Pons (tissue), 1 donor: ENCODE data around the gene ZC3HAV1.
"Not testable (repeated sequence)": the region's sequence is repeated elsewhere in the genome, so short reads cannot be mapped to it uniquely, and the experiment has no call there.

Experiments
- DNase-seq: peaks from one replicate; pipeline ENCODE4 v3.0.0-alpha.2; 2016; ENCODE audit warnings: low spot score

Gene ZC3HAV1

DNA sequence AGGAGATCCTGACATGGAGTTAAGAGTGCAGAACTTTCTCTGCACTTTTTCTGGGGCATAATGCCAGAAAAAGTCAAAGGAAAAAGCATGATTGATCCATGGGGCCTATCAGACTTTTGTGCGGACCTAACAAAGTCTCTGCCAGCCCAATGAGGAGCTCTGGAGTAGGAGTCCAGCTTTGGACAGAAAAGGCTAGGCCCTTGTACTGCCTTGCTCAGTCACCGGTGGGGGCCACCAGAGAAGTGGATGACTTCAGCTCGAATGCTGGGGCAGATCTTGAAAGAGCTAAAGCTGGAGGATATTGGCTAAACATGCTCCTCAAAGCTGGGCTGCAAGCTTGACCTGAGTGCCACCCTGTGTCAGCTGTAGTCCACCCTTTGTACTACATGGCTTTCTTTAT is 2.8 kb upstream of the ZC3HAV1 start:
- no peak for DNase-seq

DNA sequence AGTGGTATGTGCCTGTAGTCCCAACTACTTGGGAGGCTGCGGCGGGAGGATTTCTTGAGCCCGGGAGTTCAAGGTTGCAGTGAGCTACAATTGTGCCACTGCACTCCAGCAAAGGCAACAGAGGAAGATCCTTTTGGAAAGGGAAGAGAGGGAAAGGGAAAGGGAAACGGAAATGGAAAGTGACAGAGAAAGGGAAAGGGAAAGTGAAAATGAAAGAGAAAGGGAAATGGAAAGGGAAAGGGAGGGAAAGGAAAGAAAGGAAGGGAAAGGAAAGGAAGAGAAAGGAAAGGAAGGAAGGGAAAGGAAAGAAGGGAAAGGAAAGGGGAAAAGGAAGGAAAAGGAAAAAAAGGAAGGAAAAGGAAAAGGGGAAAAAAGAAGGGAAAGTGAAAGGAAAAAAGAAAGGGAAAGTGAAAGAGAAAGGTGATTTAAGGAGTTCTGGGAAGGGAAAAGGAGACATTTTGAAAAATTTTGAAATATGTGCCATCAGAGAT is 2.3 kb upstream of the ZC3HAV1 start:
- DNase-seq = no peak

DNA sequence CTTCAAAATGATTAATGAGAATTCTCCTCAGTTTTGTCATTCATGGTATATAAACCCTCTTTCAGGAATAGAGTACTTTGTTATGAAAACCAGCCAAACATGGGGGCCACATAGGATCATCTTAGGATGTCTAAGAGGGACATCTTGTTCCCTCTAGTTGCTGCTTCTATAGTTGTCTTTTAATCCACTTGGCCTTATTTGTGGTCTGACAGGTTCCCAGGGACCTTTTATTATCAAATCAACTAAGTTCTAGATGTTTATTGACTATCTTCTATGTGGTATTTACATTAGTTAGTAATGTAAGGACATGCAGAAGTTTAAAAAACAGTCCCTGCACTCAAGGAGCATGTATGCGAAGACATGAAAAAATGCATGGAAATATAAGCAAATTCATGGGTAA is 1.6 kb upstream of the ZC3HAV1 start:
- DNase-seq = no peak

DNA sequence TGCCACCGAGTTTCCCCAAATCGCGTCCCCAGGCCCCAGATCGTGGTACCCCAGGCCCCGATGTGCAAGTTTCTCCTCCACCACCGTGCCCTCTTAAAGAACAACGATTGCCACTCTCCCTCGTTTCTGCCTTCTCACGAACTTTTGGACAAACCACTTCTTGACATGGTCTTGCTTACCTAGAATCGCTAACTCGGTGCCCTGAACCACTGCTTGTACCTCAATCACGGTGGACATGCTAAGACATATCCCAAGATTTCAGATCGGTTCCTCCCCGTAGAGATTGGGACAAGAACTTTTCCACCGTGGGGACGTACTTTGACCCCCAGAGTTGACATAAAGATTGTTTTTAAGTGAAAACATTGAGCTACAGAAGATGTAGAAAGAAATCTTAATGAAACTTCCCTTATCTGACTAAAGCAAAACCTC is 477 bp upstream of the ZC3HAV1 start:
- no peak for DNase-seq

DNA sequence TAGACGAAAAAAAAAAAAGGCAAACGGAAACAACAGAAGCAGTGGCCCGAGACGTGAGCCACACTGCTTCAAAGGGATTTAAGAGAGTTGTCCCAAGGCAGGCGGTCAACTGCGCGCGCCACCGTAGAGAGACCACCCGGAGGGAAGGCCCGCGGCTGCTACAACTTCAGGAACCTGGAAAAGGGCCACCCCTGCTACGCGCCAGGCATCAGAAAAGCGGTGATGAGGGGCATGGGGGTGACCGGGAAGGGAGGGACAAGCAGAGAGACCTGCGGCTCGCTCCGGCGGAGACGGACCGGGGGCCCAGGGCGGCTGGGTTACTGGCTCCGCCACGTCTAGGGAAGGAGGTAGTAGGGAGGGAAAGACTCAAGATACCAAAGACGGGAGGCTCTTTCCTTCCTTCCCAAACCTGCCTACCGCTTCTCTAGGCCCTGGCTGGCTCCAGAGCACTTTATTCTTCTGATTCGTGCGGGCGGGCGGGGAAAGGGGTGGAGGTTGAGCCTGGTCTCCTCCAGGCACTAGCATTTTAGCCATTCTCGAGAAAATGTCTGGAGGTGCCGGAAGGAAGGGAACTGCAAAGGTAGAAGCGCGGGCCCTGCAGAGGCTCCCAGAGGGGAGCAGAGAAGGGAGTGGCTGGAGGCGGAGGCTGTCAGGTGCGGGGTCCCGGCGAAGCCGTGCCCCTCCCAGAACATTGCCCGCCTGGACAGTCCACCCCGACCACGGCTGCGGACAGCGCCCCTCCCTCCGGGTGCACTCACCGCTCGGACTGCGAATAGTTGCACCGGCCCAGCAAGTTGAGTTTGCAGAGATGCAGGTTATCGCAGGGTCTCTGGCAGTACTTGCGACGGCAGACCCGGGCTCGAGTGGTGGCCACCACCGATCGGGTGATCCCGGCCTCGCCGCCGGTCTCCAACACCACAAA is 993 bp downstream of the ZC3HAV1 start:
- DNase-seq = no peak

DNA sequence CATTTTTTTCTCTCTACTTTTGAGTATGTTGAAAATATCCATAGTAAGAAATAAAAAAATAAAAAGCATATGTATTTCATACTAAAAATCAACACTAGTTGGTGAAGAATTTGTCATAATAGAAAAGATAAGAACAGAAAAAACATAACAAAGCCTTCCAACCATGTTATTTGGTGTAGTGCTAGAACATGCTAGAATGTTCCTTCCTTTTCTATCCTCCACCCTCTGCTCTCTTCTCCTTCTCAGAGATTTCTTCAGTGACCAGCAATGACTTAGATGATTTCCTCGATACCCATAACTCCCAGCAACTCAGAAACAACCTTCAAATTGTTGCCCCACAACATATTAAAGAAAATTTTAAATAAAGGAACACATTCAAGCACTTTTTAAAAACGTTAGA is 2.6 kb downstream of the ZC3HAV1 start:
- peak; percentile 54 for DNase-seq

DNA sequence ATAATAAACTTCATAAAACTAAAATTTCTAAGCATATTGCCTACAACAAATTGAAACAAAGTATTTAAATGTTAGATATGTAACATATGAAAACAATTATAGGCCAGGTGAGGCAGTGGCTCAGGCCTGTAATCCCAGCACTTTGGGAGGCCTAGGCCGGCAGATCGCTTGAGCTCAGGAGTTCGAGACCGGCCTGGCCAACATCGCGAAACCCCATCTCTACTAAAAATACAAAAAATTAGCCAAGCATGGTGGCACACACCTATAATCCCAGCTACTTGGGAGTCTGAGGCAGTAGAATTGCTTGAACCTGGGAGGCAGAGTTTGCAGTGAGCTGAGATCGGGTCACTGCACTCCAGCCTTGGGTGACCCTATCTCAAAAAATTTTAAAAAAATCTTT is 3.3 kb downstream of the ZC3HAV1 start:
- DNase-seq = not testable (repeated sequence)

DNA sequence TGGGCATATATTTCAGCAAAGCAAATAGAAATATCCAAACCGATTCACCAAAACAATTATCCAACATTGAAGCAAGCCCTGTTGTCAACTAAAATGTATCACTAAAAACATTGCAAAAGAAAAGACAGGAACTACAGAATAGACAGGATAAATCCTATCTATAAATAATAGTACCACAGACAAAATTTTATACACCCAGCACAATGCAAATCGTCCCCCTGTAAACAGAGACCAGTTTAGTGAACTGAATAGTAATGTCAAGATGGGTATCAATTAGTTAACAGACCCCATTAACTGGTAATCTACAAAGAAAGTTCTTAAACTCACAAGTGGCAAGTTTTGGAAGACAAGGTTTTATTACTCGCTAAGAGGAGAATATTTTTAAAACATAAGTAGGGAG is 4.0 kb downstream of the ZC3HAV1 start:
- DNase-seq = no peak

DNA sequence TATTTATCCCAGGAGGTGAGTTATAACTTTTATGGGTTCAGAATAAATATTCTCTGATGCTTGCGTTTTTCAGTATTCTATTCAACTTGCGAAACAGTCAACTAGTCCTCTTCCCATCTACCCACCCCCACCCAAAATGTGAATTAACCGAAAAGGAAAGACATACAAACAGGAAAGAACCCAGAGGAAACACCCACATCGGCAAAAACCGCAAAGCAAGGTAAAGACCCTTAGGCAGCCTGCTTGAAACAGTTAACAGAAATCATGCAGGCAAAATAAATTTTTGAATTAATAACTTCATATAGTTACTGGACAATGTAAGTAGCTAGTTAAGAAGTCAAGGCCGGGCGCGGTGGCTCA is 5.4 kb downstream of the ZC3HAV1 start:
- DNase-seq = peak; percentile 6

DNA sequence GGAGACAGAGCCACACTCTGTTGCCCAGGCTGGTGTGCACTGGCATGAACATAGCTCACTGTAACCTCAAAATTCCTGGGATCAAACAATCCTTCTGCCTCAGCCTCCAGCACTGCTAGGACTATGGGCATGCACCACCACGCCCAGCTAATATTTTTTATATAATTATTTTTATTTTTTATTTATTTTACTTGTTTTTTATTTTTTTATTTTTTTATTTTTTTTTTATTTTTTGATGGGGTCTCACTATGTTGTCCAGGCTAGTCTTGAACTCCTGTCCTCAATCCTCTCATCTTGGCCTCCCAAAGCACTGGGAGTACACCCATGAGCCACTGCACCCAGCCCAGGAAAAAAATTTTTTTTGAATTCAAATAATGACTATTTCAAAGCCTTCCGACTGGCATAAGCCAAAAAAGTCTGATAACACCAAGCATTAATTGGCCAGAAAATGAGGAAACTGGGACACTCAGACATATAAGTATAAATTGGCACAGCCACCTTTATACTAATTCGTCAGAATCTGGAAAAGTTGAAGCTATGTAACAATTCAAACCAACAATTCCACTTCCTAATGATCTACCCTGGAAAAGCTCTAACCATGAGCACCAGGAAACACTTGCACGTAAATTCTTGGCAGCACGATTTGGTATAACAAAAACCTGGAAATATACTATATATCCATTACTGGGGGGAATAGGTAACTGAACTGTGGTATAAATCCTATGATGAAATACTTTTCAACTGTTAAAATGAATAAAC is 6.3 kb downstream of the ZC3HAV1 start:
- DNase-seq = no peak

DNA sequence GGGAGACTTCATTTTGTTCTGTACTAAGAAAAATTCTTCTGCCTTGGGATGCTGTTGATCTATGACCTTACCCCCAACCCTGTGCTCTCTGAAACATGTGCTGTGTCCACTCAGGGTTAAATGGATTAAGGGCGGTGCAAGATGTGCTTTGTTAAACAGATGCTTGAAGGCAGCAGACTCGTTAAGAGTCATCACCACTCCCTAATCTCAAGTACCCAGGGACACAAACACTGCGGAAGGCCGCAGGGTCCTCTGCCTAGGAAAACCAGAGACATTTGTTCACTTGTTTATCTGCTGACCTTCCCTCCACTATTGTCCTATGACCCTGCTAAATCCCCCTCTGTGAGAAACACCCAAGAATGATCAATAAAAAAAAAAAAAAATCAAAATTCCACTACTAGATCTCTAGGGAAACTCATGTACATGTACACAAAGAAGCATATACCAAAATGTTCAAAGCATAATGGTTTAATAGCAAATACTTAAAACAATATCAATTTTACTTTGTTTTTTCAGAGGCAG is 7.8 kb downstream of the ZC3HAV1 start:
- not testable (repeated sequence) for DNase-seq

DNA sequence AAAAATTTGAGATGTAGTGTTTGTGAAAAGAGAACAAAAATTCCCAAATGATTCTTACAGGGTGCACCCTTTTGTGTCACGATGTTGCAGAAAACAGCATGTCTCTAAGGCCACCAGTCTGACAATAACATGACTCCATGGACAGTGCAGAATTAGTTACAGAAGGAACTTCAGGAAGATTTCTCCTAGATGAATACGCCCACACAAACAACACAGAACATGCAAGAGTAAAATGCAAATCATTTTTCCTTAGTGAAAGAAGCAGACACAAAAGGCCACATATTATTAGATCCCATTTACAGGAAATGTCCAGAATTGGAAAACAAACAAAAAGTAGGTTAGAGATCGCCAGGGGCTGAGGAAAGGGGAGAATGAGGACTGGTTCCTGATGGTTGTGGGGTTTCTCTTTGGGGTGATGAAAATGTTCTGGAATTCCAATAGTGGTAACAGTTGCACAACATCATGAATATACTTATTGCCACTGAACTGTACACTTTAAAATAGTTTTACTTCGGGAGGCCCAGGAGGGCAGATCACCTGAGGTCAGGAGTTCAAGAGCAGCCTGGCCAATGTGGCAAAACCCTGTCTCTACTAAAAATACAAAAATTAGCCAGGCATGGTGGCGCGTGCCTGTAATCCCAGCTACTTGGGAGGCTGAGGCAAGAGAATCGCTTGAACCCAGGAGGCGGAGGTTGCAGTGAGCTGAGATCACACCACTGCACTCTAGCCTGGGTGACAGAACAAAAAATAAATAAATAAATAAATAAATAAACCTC is 10.2 kb downstream of the ZC3HAV1 start:
- DNase-seq = no peak

DNA sequence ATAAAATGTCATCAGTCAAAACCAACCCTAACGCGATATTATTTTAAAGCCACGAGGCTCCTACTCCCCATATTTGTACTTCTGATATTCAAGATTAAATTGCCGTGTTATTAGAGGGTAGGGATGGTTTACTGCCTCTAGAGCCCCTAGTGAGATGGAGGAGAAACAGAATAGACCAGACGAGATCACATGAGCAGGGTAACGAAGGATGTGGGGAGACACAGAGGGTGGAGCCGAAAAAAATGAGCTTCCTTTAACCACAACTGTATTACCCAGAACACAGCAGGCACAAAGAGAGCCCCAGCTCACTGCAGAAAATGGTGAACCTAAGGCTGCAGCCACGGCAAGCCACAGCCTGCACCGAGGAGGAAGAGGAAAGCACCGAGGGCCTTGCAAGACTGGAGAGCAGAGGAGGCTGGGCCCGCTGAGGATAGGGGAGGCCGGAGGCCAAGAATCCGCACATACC is 14.3 kb downstream of the ZC3HAV1 start:
- no peak for DNase-seq

DNA sequence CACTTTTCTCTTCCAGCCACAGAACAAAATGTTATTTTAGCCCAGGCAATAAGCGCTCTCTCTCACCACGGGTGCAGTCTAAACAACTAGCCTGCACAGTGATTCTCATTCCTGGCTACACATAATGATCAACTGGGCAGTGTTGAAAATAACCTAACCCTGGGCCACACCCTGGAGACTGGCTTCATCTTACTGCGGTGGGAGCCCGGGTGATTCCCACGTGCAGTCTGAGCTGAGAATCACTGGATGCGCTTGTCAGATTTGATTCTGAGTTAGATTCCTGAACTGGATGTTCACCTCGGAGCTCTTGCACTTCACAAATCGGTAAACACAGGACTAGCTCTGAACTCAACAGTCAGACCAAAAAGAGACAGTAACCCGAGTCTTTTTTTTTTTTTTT is 14.9 kb downstream of the ZC3HAV1 start:
- DNase-seq = no peak

DNA sequence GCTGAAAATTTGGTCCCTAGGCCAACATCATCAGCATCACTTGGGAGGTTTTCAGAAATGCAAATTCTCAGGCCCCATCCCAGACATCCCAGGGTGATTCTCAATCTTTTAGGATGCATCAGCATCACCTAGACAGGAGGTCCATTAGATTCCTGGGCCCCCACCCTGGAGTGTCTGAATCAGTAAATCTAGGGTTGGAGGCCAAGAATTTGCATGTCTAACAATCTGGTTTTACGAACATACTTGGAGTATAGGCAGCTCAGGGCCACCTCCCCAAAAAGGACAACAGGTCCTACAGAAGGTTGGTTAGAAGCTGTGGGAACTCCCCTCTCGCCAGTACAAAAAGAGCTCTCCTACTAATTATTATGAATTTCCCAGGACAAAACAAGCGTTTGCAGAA is 15.5 kb downstream of the ZC3HAV1 start:
- DNase-seq = no peak

DNA sequence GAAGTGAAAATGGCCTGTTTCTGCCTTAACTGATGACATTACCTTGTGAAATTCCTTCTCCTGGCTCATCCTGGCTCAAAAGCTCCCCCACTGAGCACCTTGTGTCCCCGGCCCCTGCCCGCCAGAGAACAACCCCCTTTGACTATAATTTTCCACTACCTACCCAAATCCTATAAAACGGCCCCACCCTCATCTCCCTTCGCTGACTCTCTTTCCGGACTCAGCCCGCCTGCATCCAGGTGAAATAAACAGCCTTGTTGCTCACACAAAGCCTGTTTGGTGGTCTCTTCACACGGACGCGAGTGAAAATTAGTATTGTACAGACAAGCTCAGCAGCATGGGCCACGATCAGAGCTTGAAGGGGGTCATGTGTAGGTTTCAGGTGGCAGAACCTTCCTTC is 16.0 kb downstream of the ZC3HAV1 start:
- DNase-seq = not testable (repeated sequence)

DNA sequence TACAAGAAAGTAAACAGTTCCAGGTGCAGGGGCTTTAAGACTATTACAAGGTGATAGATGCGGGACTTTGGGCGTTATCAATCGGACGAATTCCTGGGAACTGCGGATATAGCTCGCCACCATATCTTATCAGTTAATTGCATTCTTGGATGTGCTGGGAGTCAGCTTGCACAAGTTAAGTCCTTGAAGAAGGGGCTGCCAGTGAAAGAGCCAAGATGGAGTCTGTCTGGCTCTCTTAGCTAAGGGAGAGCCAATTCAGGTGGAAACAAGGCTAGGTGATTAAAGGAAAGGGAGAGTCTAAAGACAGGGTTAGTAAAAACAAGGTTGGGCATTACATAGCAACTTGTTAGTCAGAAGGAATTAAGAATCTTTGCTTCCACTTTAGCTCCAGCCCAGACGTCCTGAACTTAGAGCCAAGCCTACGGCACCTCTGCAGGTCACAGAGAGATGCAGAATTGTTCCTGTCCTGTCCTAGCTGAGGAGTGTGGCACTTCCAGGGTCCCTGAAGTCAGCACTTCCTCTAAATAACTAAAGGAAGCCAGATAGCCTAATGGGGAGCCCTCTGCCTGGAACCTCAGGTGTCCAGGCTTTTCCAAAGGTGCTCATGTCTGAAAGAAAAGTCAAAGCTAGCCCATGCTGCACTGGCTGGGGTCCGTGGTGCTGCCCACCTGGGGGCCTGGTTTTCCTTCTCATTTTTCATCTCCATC is 17.3 kb downstream of the ZC3HAV1 start:
- no peak for DNase-seq

DNA sequence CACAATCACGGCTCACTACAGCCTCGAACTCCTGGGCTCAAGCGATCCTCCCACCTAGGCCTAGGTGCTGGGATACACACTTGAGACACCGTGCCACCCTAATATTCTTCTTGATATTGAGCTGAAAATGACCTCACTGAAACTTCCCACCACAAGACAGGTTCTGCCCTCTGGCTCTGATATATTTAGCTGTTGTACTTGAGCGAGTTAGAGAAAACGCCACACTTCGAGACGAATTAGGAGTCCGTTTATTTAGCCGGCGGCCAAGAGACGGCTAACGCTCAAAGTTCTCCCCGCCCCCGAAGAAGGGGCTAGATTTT is 17.9 kb downstream of the ZC3HAV1 start:
- no peak for DNase-seq

DNA sequence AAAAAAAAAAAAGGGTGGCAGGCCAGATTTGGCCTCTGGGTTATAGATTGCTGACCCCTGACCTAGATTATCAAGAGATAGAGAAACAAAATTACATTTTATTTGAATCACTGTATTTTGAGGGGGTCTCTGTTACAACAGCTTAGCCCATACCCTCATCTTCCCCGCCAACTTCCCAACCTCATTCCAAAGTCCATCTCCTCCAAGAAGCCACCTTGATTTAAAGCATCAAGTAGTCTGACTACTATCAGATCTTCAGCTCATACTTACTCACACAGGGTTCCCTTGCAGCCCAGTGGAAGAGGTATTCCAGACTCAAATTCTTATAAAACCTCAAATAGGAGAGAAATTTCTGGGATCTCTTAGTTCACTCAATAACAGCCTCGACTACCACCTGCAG is 20.4 kb downstream of the ZC3HAV1 start:
- DNase-seq = no peak

DNA sequence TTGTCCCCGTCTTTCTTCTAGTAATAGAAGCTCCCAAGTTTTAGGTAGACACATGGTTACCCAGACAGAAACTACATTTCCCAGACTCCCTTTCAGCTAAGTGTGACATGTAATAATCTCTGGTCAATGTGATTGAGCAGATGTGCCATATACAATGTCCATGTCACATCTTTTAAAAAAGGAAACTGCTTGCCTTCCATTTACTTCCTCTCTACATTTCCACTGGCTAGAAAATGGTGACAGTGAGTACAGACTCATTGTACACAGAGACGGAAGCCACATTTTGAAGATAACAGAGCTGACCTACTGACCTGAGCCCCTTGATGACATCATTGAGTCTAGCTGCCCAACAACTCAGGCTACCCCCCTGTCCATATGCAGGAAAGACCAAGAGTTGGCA is 21.3 kb downstream of the ZC3HAV1 start:
- DNase-seq = no peak

DNA sequence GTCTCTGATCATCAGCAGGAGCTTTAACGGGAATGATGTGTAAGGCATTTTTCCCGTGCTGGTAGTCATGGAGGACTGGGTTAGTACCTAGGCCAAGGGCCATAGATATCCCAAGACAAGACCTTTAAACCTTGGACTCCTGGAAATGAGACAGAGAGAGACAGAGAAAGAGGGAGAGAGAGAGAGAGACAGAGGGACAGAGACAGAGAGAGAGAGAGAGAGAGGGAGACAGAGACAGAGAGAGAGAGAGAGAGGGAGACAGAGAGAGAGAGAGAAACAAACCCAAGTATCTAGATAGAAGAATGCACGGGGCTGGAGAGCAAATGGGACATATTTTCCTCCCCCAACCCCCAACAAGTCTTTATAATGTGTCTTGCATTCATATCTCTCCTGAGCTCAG is 22.3 kb downstream of the ZC3HAV1 start:
- no peak for DNase-seq

DNA sequence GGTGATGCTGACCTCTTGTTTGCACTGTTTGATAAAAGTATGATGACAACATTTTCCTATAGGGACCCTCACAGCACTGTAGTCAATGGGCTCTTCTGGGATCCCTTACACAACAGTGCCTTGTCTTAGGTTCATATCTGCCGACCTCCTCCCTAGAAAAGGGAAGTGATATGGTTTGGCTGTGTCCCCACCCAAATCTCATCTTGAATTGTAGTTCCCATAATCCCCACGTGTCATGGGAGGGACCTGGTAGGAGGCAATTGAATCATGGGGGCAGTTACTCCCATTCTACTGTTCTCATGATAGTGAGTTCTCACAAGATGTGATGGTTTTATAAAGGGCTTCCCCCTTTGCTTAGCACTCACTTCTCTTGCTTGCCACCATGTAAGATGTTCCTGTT is 23.1 kb downstream of the ZC3HAV1 start:
- no peak for DNase-seq
